D341Med (cell line): ENCODE data around the gene FBXL16.
A peak's percentile ranks its signal among the peaks of the same experiment; 100 is the strongest.

Source experiments
- DNase-seq: peaks from one replicate; pipeline ENCODE4 v3.0.0; 2012; ENCODE audit warnings: low spot score

Gene FBXL16

GRCh38 chr16:689175-689897 is 16.3 kb downstream of the FBXL16 start:
- DNase-seq = no peak

DNA sequence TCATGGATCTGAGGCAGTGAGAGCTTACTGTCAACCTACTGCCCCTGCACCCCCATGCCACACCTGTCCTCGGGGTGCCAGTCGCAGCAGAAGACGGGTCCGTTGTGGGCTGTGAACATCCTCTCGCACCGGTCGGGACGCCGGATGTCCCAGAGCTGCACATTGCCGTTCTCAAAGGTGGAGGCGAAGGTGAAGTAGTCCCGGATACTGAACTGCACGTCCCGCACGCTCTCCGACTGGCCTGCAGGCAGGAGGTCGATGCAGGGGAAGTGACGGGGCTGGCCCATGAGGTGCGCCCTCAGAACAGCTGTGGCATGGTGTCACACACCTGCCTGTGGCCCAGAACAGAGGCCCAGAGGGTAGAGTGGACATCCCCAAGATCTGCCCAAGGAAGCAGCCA is 18.1 kb downstream of the FBXL16 start:
- DNase-seq = no peak

GRCh38 chr16:686459-687260 is 18.9 kb downstream of the FBXL16 start:
- no peak for DNase-seq

- DNase-seq = no peak
These were observed 19.6 kb downstream of the FBXL16 start for GRCh38 chr16:685967-686366.

GRCh38 chr16:684961-685696 is 20.5 kb downstream of the FBXL16 start:
- no peak for DNase-seq

- DNase-seq = peak; percentile 94
These were observed 21.4 kb downstream of the FBXL16 start, which contains the start of gene JMJD8 for GRCh38 chr16:684071-684794. JMJD8 (minus strand) TSS chr16:684334; CDS start chr16:684319, 15 bp downstream.

DNA sequence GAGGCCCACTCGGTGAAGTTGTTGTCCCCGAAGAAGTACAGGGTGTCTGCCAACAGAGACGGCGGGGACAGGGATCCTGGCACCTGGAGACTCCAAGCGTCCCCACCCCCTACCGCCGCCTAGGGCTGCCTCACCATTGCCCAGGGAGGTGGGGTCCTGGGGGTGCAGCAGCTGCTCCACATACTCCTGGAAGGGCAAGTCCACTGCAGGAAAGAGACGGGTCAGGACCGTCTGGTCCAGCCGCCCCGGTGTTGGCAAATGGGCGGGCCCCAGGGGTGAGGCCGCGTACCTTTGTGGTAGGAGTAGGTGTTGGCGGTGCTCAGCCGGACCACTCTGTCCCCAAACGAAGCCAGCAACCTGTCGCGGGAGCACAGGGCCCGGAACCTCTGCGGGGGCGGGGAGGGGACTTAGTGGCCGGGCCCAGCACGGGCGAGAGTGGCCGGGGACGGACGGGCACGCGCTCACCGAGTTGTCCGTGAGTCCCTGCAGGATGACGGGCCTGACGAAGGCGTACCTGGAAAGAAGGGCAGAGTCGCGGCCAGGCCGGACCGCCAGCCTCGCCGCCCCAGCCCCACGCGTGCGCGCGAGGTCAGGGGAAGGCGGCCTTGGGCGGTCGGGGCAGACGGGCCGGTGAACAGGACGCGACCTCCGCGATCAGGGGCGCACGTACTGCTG is 22.1 kb downstream of the FBXL16 start:
- no peak for DNase-seq

- no peak for DNase-seq
These were observed 22.9 kb downstream of the FBXL16 start for GRCh38 chr16:682493-683395.

GRCh38 chr16:681746-682427 is 23.7 kb downstream of the FBXL16 start:
- no peak for DNase-seq

DNA sequence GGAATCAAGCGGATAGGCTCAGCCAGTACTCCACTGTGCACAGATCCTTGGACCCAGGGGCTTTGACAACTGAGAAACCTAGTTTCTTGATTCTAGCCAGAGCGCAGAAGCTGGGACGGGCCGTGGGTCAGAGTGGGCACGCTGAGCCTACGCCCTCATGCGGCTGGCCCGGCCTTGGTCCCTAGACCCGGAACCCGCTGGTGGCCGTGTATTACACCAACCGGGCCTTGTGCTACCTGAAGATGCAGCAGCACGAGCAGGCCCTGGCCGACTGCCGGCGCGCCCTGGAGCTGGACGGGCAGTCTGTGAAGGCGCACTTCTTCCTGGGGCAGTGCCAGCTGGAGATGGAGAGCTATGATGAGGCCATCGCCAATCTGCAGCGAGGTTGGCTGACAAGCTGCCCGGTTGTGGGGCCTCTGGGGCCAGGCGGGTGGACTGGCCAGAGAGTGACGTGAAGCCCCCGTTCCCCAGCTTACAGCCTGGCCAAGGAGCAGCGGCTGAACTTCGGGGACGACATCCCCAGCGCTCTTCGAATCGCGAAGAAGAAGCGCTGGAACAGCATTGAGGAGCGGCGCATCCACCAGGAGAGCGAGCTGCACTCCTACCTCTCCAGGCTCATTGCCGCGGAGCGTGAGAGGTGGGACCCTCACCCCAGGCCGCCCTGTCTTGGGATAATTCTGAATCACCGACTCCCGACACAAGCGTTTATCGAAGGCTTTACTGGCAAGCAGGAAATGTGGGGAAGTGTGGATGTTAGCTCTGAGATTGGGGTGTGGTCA is 24.4 kb downstream of the FBXL16 start:
- DNase-seq = no peak

DNA sequence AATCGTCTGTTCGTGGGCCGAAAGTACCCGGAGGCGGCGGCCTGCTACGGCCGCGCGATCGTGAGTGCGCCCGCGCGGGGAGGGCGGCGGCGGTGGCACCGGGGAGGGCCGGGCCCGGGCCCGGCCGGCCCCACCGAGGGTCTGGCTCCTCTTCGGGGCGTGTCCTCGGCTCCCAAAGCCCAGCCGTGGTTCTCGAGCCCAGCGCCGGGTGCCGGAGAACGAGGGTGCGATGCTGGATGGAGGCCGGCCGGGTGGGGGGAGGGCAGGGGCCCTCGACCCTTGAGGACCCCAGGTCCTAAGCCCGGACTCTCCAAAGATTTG is 25.0 kb downstream of the FBXL16 start:
- no peak for DNase-seq

DNA sequence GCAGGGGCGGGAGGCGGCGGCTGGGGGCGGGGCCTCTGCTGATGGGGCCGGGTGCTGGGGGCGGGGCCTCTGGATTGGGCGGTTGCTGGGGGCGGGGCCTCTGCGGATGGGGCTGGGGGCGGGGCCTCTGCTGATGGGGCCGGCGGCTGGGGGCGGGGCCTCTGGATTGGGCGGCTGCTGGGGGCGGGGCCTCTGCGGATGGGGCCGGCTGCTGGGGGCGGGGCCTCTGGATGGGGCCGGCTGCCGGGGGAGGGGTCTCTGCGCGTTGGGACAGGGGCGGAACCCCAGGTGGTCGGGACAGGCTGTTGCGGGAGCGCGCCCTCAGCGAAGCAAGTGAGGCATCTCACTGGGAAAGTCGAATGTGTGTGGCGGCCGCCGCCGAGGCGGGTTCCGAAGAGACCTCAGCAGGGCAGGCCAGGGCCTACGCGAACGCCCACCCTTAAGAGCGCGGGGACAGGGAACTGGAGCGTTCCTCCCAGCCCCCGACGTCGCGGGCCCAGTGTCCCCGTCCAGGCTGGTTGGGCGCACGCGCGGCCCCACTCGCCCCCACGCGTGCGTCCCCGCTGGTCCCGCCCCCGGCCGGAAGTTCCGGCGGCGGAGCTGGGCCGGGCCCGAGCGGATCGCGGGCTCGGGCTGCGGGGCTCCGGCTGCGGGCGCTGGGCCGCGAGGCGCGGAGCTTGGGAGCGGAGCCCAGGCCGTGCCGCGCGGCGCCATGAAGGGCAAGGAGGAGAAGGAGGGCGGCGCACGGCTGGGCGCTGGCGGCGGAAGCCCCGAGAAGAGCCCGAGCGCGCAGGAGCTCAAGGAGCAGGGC is 25.6 kb downstream of the FBXL16 start, which contains the start of gene STUB1:
STUB1 (plus strand) TSS at position 597 of the 811 bp plus-strand sequence; CDS start at position 713, 116 bp downstream.
- peak; percentile 91 for DNase-seq

DNA sequence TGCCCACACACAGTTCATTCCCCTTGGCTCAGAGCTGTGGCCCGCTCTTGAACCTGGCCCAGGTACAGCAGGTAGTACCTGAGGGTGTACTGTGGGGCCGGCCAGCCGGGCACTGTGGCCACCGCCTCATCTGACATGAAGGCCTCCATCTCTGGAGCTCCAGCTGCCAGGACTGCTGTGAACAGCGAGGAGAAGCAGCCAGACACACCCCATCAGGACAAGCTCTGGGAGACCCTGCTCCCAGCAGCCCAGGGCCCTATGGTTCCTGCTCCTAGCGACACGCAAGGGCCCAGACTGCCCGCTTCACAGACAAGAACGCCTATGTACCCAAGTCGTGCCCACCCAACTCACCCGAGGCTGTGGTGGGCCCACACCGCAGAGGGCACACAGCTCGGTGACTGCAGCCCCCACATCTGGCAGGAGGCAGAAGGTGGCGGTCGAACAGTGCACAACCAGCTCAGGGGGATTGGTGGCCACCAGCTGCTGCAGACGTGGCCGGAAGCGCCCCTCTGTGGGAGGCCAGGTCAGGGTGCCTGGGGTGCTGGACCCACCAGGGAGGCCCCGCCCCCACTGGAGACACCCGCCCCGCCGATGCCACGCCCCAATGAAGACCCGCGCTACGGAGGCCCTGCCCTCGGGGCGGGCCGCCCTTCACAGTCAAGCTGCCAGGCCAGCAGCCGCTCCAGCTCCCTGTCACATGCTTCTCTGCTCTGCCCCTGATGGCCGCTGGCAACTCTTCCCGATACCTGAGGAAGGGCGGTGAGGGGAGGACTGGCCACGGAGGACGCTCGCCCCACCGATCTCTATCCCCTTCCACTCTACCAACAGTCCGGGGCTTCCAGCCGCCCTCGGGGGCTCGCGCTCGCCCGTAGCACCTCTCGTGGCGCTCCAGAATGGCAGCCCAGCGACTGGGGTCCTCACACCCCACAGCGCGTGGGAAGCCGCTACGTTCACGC is 26.5 kb downstream of the FBXL16 start:
- peak; percentile 75 for DNase-seq

DNA sequence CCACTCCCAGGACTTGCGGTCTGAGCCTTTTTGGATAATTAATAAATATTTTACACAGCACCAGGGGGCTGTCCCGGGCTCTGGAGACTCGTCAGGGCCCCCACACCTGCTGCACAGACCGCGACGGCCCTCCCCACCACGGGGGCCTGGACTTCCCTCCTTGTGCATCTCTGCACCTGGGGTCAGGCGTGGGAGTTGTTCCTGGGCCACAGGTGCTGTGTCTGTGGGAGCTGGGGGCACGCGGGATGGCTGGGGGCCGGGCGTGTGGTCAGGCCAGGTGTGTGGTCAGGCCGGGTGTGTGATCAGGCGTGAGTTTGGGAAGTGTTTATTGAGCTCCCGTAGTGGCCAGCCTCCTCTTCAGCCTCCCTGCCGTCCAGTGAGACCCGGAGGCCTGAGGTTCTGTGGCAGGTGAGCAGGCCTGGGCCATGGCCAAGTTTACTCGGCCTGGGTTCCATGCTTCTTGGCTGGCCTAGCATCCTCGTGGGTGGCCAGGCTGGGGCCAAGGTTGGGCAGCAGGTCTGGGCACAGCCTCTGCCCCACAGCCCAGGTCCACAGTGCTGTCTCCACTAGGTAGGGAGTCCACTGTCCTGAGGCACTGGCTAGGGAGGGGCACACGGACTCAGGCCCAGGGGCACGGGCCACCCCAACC is 27.3 kb downstream of the FBXL16 start:
- DNase-seq = no peak

DNA sequence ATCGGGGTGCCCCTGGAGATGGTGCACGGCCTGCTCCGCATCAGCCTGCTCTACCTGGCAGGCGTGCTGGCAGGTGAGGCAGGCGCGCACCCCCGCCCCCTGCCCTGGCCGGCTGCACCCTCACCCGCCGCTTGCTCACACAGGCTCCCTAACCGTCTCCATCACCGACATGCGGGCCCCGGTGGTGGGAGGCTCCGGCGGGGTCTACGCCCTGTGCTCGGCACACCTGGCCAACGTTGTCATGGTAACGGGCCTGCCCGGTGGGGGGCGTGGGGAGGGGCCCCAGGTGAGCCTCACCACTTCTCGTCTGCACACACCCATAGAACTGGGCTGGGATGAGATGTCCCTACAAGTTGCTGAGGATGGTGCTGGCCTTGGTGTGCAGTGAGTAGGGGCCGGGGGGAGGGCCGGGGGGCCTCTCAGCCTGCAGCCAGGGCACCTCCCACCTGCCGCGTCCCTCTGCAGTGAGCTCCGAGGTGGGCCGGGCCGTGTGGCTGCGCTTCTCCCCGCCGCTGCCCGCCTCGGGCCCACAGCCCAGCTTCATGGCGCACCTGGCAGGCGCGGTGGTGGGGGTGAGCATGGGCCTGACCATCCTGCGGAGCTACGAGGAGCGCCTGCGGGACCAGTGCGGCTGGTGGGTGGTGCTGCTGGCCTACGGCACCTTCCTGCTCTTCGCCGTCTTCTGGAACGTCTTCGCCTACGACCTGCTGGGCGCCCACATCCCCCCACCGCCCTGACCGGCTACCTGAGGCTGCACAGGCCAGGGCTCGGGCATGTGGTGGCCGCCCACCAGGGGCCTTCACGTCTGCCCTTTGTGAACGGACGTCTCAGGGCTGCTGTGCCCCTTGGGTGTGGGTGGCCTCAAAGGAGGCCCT is 28.0 kb downstream of the FBXL16 start:
- no peak for DNase-seq
